HG03558 (cell line): ENCODE results near the gene PKHD1.

Source experiments
- ATAC-seq: cut with Tn5 transposase; IDR thresholded peaks from one replicate; pipeline ENCODE4 v1.9.1; 2021; ENCODE audit warnings: moderate number of reproducible peaks; ENCODE audit not compliant: unreplicated experiment; ENCODE audit errors: extremely low read depth

The PKHD1 gene

GRCh38 chr6:51737580-51738360 lies 349.6 kb downstream of the PKHD1 start:
- ATAC-seq: no peak

GRCh38 chr6:51725155-51725554 lies 362.3 kb downstream of the PKHD1 start:
- ATAC-seq: no peak

GRCh38 chr6:51720327-51720726 lies 367.1 kb downstream of the PKHD1 start:
- ATAC-seq: no peak

- ATAC-seq: no peak
Observed at GRCh38 chr6:51719297-51719696, 368.1 kb downstream of the PKHD1 start.

- no peak for ATAC-seq
Observed at GRCh38 chr6:51718533-51718932, 368.9 kb downstream of the PKHD1 start.

- ATAC-seq: no peak
Observed at GRCh38 chr6:51717477-51717876, 369.9 kb downstream of the PKHD1 start.

- no peak for ATAC-seq
Observed at GRCh38 chr6:51711876-51712275, 375.5 kb downstream of the PKHD1 start.

GRCh38 chr6:51706086-51706485 lies 381.3 kb downstream of the PKHD1 start:
- ATAC-seq: no peak

GRCh38 chr6:51704932-51705540 lies 382.4 kb downstream of the PKHD1 start:
- ATAC-seq: no peak

GRCh38 chr6:51702851-51703250 lies 384.6 kb downstream of the PKHD1 start:
- no peak for ATAC-seq

GRCh38 chr6:51684603-51685002 lies 402.8 kb downstream of the PKHD1 start:
- ATAC-seq: no peak

GRCh38 chr6:51684038-51684437 lies 403.4 kb downstream of the PKHD1 start:
- ATAC-seq: no peak

GRCh38 chr6:51678905-51679620 lies 408.4 kb downstream of the PKHD1 start:
- peak; percentile 55 for ATAC-seq

GRCh38 chr6:51678274-51678673 lies 409.1 kb downstream of the PKHD1 start:
- ATAC-seq: no peak

- no peak for ATAC-seq
Observed at GRCh38 chr6:51675922-51676275, 411.5 kb downstream of the PKHD1 start.

- no peak for ATAC-seq
Observed at GRCh38 chr6:51675020-51675921, 412.1 kb downstream of the PKHD1 start.

- ATAC-seq: no peak
Observed at GRCh38 chr6:51663525-51663924, 423.9 kb downstream of the PKHD1 start.

- no peak for ATAC-seq
Observed at GRCh38 chr6:51660767-51661166, 426.6 kb downstream of the PKHD1 start.

- ATAC-seq: no peak
Observed at GRCh38 chr6:51657491-51657890, 429.9 kb downstream of the PKHD1 start.

- ATAC-seq: no peak
Observed at GRCh38 chr6:51655517-51655916, 431.9 kb downstream of the PKHD1 start.
